HL-60/S4 treated with phorbol 12-myristate 13-acetate at 8.2 ng/mL for 4 days and 3 days (cell line): Measurements from ENCODE around the gene QKI.
"Not testable (repeated sequence)": the region's sequence is repeated elsewhere in the genome, so short reads cannot be mapped to it uniquely, and the experiment has no call there.

Experiments
- in situ Hi-C: fragments of 300-500 bp; cut with MboI; formaldehyde crosslinking; loops from 2 replicates; pipeline ENCODE4 v1.15.0; 2022; ENCODE audit warnings: low sequenced_read_pairs

Gene QKI

GRCh38 chr6:163414117-163414945 lies at the start of gene QKI:
TSS of gene QKI (plus strand) at chr6:163414718. CDS start at chr6:163415194, 476 bp downstream.
- in situ Hi-C loops: loop anchor here (25.0 kb wide), 1 partner anchor 298 kb away; no protein-coding TSS in a partner anchor

GRCh38 chr6:163366288-163366687 lies 48.2 kb upstream of the QKI start:
- in situ Hi-C loops: no loop called here

- in situ Hi-C loops: no loop called here
Measured at GRCh38 chr6:163367497-163368183, 46.9 kb upstream of the QKI start.

DNA sequence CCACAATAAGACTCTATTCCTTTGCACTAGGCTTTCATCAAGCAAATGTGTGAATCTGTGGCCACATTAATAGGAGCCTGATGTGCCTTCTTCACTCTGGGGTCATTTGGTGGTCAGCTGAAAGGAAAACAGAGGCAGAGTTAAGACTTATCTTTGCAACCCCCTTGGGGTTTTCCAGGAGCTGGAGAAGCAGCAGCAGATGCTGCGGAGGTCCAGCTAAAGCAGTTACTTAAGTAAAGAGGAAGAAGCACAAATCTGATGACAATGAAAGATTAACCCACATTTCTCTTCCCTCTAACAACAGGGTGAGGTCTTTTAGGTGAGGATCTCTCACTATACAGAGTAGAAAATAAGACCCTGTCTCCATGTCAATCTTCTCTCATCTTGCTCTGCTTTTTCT lies 45.4 kb upstream of the QKI start:
- in situ Hi-C loops: no loop called here

DNA sequence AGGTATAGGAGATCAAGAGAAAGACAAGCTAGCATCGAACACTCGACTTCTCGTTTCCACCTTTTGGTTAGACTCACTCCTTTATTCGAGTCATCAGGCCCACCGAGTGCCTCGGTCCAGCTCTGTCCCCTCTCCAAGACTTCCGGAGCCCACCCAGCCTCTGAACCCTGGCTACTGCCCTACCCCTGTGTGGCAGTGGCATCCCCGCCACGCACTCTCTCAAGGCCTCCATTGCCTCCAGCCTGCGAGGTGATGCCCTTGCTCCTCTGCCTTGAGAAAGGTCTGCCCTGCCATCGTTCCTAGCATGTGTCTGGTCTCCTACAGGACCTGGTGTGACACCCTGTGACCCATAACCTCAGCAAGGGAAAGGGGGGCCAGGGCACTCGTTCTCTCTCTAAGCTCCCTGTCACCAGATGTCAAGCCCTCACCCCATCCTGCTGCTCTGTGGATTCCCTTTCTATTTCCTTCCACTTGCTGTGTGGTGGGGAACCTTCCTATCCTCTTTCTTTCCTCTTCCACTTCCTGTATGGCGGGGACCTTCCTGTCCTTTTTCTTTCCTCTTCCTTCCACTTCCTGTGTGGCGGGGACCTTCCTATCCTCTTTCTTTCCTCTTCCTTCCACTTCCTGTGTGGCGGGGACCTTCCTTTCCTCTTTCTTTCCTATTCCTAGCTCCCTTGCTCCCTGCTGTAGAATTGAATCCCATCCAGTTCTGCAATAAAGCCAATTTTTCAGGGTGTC lies 44.7 kb upstream of the QKI start:
- in situ Hi-C loops: no loop called here

DNA sequence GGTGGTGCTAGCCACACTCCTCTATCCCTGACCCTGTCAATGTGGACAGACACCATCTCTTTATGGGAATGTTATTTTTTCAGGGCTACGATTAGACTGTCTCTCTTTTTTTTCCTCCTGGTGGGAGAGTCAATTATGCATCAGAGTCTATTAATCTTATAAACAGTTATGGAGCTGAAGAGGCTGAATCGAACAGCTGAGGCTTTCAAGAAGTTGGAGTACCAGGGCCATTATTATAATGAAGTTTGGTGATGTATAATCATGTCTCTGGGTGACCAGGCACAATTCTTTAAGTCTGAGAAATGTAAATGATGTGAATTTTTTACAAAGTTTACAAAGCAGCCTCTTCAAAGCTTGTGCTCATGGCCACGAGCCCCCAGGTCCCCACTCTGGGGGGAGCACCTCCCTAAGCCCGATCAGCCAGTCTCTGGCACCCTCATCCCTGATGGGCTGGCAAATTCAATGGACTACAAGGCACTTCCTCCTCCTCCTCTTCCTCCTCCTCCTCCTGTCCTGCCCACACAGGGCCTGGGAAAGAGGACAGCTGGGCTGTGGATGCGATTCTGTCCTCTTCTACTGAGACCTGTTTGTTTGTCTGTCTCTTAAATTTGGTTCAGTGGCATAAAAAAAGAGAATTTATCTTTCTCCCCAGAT lies 43.9 kb upstream of the QKI start:
- in situ Hi-C loops: no loop called here

DNA sequence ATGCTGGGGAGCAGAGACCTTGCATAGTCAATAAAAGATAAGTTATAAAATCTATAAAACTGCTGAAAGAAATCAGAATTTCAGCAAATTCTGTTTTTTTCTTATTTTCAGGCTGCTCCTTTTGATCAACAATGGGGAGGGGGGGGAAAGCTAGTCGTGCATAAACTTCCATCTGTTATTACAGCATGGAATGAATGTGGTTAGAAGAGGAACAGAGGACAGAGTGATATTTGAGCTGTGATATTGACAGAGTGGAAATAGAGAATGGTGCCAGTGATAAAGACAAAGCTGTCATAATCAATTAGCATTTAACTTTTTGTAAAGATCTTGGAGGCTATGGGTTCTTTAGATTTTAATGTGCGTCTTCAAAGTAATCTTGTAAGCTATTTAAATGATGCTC lies 43.4 kb upstream of the QKI start:
- in situ Hi-C loops: no loop called here

DNA sequence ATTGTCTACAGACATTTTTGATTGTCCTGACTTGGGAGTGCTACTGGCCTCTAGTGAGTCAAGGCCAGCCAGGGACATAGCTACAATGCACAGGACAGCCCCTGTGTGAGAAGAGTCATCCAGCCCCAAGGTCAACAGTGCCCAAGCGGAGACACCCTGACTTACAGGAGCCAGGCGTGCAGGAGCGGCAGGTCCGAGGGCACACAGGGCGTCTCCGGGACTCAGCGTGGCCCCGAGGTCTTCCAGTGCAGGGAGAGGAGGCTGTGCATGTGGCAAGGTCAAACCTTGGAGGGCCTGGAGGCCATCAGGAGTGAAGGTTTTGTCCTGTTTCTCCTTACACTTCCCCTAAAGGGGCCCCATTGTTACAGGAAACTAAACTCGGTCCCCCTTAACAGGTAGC lies 41.3 kb upstream of the QKI start:
- in situ Hi-C loops: no loop called here

DNA sequence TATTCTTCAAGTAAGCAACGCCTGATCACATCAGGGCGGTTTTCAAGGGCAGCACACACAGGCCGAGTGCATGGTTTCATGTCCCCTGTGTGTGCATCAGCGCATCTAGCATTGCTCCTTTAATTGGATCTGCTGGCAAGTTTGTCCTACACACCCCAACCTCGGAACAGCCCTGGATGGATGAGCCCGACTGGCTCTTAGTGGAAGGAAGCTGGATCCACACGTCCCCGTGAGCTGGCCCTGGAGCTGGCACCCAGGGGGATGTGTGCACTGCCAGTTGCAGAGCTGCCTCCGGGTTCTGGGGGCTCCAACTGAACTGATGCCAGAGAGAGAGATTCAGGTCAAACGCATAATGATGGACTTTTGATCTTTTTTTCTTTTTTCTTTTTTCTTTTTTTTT lies 39.2 kb upstream of the QKI start:
- in situ Hi-C loops: no loop called here

- in situ Hi-C loops: no loop called here
Measured at GRCh38 chr6:163376187-163376586, 38.3 kb upstream of the QKI start.

GRCh38 chr6:163377561-163377960 lies 37.0 kb upstream of the QKI start:
- in situ Hi-C loops: no loop called here

DNA sequence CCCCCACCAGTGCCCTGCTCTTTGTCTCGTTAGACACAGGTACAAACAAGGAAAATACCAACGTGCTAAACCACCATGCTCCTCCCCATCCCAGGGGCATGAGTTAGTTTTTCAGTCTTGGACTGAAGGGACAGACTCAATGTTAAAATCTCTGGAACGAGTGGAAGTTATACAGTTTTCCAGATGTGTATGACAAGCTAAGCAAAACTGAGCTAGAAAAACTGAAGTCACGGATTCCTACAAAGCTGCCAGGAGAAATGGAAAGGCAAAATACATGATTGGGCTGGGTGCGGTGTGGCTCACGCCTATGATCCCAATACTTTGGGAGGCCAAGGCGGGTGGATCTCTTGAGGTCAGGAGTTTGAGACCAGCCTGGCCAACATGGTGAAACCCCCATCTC lies 34.3 kb upstream of the QKI start:
- in situ Hi-C loops: no loop called here

GRCh38 chr6:163381118-163381756 lies 33.3 kb upstream of the QKI start:
- in situ Hi-C loops: no loop called here

GRCh38 chr6:163383396-163383795 lies 31.1 kb upstream of the QKI start:
- in situ Hi-C loops: not testable (repeated sequence)

GRCh38 chr6:163383912-163384311 lies 30.6 kb upstream of the QKI start:
- in situ Hi-C loops: no loop called here

GRCh38 chr6:163384510-163384909 lies 30.0 kb upstream of the QKI start:
- in situ Hi-C loops: no loop called here

DNA sequence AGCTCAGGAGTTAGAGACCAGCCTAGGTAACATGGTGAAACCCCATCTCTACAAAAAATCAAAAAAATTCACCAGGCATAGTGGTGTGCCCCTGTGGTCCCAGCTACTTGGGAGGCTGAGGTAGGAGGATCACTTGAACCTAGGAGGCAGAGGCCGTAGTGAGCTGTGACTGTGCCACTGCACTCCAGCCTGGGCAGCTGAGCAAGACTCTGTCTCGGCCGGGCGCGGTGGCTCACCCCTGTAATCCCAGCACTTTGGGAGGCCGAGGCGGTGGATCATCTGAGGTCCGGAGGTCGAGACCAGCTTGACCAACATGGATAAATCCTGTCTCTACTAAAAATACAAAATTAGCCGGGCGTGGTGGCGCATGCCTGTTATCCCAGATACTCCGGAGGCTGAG lies 29.0 kb upstream of the QKI start:
- in situ Hi-C loops: not testable (repeated sequence)

DNA sequence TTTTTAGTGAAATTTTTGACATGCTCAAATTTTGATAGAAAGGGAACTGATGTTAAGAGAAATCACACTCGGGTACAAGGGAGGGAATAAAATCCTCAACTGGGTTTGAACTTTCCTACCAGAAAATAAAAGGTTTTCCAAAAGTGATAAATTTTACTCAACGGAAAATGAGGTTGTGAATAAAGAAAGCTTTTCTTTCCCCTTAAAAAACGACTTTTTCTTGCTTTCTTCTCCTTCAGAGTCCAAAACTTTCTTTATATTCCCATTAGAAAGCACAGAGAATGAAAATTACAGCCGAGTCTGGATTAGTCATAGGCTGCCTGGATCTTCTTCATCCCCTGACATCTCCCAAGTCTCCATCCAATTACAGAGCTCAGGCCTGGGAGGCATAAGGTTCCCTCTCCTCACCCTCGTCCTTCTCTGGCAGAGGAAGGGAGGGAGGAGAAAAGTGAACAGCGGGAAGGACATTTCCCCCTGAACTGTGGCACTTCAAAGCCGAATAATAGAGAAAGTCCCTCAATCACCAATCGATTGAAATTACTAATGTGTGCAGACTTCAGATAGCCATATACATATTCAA lies 28.1 kb upstream of the QKI start:
- in situ Hi-C loops: no loop called here

DNA sequence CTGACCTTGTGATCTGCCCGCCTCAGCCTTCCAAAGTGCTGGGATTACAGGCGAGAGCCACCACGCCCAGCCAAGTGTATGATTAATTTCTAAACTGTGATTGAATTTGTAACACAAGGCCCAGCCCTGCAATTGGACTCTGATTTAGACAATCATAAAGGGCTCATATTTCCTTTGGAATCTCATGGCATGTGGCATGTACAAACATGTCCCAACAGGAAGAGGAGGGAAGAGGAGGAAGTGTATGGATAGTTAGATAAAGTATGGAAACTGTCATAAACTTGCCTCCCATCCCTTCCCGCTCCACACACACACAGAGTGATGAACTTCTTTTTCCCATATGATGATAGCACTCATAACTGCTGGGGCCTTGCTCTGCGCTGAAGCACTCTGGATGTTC lies 27.2 kb upstream of the QKI start:
- in situ Hi-C loops: no loop called here

DNA sequence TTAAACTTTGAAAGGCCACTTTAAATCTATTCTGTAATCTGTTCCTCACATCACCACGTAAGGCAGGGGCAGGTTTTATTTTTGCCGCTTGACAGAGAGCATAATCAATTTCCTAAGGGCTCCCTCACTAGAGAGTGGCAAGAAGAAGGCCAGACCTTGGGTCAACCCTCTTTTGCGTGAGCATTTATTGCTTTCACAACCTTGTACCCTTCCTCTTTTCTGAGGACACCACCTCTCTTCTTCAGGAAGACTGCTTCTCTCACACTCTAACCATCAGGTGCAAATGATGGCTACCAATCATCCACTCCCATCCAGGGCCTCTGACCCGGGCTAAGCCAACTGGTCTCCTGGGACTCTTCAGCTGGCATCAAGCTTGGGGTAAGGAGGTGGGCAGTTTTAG lies 25.2 kb upstream of the QKI start:
- in situ Hi-C loops: no loop called here
